GM23338 (cell line): ENCODE data around the gene TTLL3. TPM values are rescaled to one million over a fixed set of nuclear protein-coding genes. Genes with fewer than 3 reads are reported as not detected.

Experiments used
- ATAC-seq: fragments of 200-7000 bp; cut with Tn5 transposase; 3 replicates; pipeline ENCODE4 v1.9.1; 2020
- DNase-seq: peaks from one replicate; pipeline ENCODE4 v3.0.0-alpha.2; 2015; ENCODE audit warnings: low spot score
- H2AFZ ChIP-seq: fragments of 200-600 bp; sonication (generic); 2 replicates; pipeline ENCODE4 v1.8.0; 2016; ENCODE audit warnings: antibody characterized with exemption, mild to moderate bottlenecking, moderate library complexity
- H3F3A ChIP-seq: fragments of 200-600 bp; sonication (generic); replicated peaks from 2 replicates; pipeline ENCODE4 v1.8.0; 2017; ENCODE audit warnings: antibody characterized with exemption, mixed run types, low read depth
- H3K27ac ChIP-seq: fragments of 200-600 bp; sonication (generic); 2 replicates; pipeline ENCODE4 v1.6.1; 2016; ENCODE audit warnings: low read depth
- H3K27me3 ChIP-seq: fragments of 200-600 bp; sonication (generic); 2 replicates; pipeline ENCODE4 v1.8.0; 2016; ENCODE audit warnings: mild to moderate bottlenecking, mixed run types, moderate library complexity; ENCODE audit not compliant: insufficient read depth
- H3K36me3 ChIP-seq: fragments of 200-600 bp; sonication (generic); 2 replicates; pipeline ENCODE4 v1.8.0; 2016; ENCODE audit warnings: mild to moderate bottlenecking; ENCODE audit not compliant: insufficient read depth
- H3K4me1 ChIP-seq: fragments of 200-600 bp; sonication (generic); 2 replicates; pipeline ENCODE4 v1.8.0; 2016; ENCODE audit warnings: mild to moderate bottlenecking, moderate library complexity; ENCODE audit not compliant: insufficient read depth
- H3K4me2 ChIP-seq: fragments of 200-600 bp; sonication (generic); 2 replicates; pipeline ENCODE4 v1.7.1; 2017; ENCODE audit warnings: mixed run types
- H3K4me3 ChIP-seq: fragments of 200-600 bp; sonication (generic); 2 replicates; pipeline ENCODE4 v1.6.1; 2016; ENCODE audit warnings: mixed run types
- H3K79me2 ChIP-seq: fragments of 200-600 bp; sonication (generic); replicated peaks from 2 replicates; pipeline ENCODE4 v1.8.0; 2017; ENCODE audit warnings: mild to moderate bottlenecking; ENCODE audit not compliant: insufficient read depth
- H3K9me2 ChIP-seq: fragments of 200-600 bp; sonication (generic); 2 replicates; pipeline ENCODE4 v1.8.0; 2017; ENCODE audit not compliant: insufficient read depth
- H4K20me1 ChIP-seq: fragments of 200-600 bp; sonication (generic); replicated peaks from 2 replicates; pipeline ENCODE4 v1.8.0; 2017; ENCODE audit warnings: mild to moderate bottlenecking; ENCODE audit not compliant: insufficient read depth
- H3K27ac Mint-ChIP-seq: 2 replicates; pipeline ENCODE4 v1.8.0; 2020; ENCODE audit warnings: inconsistent platforms, mild to moderate bottlenecking, moderate library complexity, mixed read lengths
- H3K27me3 Mint-ChIP-seq: 3 replicates; pipeline ENCODE4 v1.8.0; 2022; ENCODE audit warnings: low read depth, mild to moderate bottlenecking, moderate library complexity, mixed read lengths, inconsistent platforms; ENCODE audit not compliant: insufficient read depth, poor library complexity
- H3K36me3 Mint-ChIP-seq: 3 replicates; pipeline ENCODE4 v1.8.0; 2021; ENCODE audit warnings: low read depth, mild to moderate bottlenecking, inconsistent platforms, moderate library complexity, mixed read lengths
- H3K4me1 Mint-ChIP-seq: 3 replicates; pipeline ENCODE4 v1.8.0; 2020; ENCODE audit warnings: mild to moderate bottlenecking, inconsistent platforms, mixed read lengths
- H3K4me3 Mint-ChIP-seq: 3 replicates; pipeline ENCODE4 v1.8.0; 2021; ENCODE audit warnings: moderate library complexity, mild to moderate bottlenecking, inconsistent platforms, mixed read lengths
- H3K9me3 Mint-ChIP-seq: 3 replicates; pipeline ENCODE4 v1.8.0; 2020; ENCODE audit warnings: moderate library complexity, mild to moderate bottlenecking, inconsistent platforms, mixed read lengths
- ETS1 ChIP-seq: IDR thresholded peaks from 2 replicates; pipeline ENCODE4 v1.6.1; 2016; ENCODE audit warnings: antibody characterized with exemption
- EZH2 ChIP-seq: fragments of 200-600 bp; sonication (generic); IDR thresholded peaks from one replicate; pipeline ENCODE4 v1.8.0; 2017; ENCODE audit warnings: antibody characterized with exemption, mild to moderate bottlenecking, low read depth; ENCODE audit not compliant: unreplicated experiment
- EZH2phosphoT487 ChIP-seq: fragments of 200-600 bp; sonication (generic); IDR thresholded peaks from one replicate; pipeline ENCODE4 v1.8.1; 2018; ENCODE audit warnings: antibody characterized with exemption; ENCODE audit not compliant: unreplicated experiment
- JUNB ChIP-seq: IDR thresholded peaks from one replicate; pipeline ENCODE4 v1.6.1; 2016; ENCODE audit warnings: antibody characterized with exemption; ENCODE audit not compliant: unreplicated experiment
- NANOG ChIP-seq: IDR thresholded peaks from 2 replicates; pipeline ENCODE4 v1.6.1; 2016; ENCODE audit warnings: antibody characterized with exemption, borderline replicate concordance
- POLR2AphosphoS5 ChIP-seq: IDR thresholded peaks from 2 replicates; pipeline ENCODE4 v1.6.1; 2016; ENCODE audit warnings: antibody characterized with exemption, low read depth
- STAT1 ChIP-seq: IDR thresholded peaks from one replicate; pipeline ENCODE4 v1.6.1; 2016; ENCODE audit warnings: antibody characterized with exemption; ENCODE audit not compliant: unreplicated experiment
- ZNF114 ChIP-seq: fragments of 250-450 bp; sonication (Bioruptor Pico); IDR thresholded peaks from 2 replicates; pipeline ENCODE4 v1.5.0; 2020; ENCODE audit warnings: mild to moderate bottlenecking, moderate library complexity
- ZNF331 ChIP-seq: fragments of 250-450 bp; sonication (Bioruptor Pico); IDR thresholded peaks from 2 replicates; pipeline ENCODE4 v1.5.0; 2020; ENCODE audit warnings: low read depth, mild to moderate bottlenecking, moderate library complexity
- polyA plus RNA-seq: library from polyadenylated mRNA; unstranded; fragments of >200 nt; fragmentation: Nextera tagmentation; extraction: Ambion mirVana; gene quantifications from 2 replicates; pipeline ENCODE4 v1.2.1, GENCODE V29; 2016
- total RNA-seq: library from RNA; depleted of rRNA; stranded (reverse); fragments of >200 nt; shearing (Covaris generic); gene quantifications from 2 replicates; pipeline ENCODE4 v1.2.3, GENCODE V29; 2014
- TF ChIP-seq, protein P1 (sequence below): fragments of 250-450 bp; sonication (Bioruptor Pico); IDR thresholded peaks from 2 replicates; pipeline ENCODE4 v1.5.0; 2020; ENCODE audit warnings: mild to moderate bottlenecking, moderate library complexity
- TF ChIP-seq, protein P2 (sequence below), 2 experiments: fragments of 200-600 bp in 1 of 2; sonication (generic) in 1 of 2; conservative IDR thresholded peaks; 2 replicates each; pipeline versions ENCODE4 v1.5.1 to v1.6.1; 2016 to 2017; ENCODE audit warnings: antibody characterized with exemption in 2 of 2, low read depth in 2 of 2, mild to moderate bottlenecking in 2 of 2, moderate library complexity in 1 of 2

The TTLL3 gene
- total and polyA plus RNA-seq, 2 experiments from 2014 or later, result 3.7 to 5.3 TPM

GRCh38 chr3:9767418-9767817, 42.6 kb upstream of the TTLL3 start:
- no peak overlapping the region for H3K4me3 ChIP-seq
- peaks cover 56% of the 10 kb centered on the region for H3K27me3 ChIP-seq
- ATAC-seq (no peak), DNase-seq (no peak)
- no peaks in the 10 kb centered on the region for H4K20me1 ChIP-seq
- H3K4me1 ChIP-seq, result no peaks in the 10 kb centered on the region
- Mint-ChIP-seq H3K36me3 (no peaks in the 10 kb centered on the region), H3K9me3 (no peaks in the 10 kb centered on the region), H3K27ac (no peak overlapping the region), H3K27me3 (peaks cover 46% of the 10 kb centered on the region), H3K4me1 (peaks cover 18% of the 10 kb centered on the region), H3K4me3 (no peak overlapping the region; the same call in 2 of the 3 replicates)
- H3K4me2 ChIP-seq, result no peak overlapping the region
- H2AFZ ChIP-seq, result no peak overlapping the region
- H3K36me3 ChIP-seq, result no peaks in the 10 kb centered on the region
- H3F3A ChIP-seq, result no peaks in the 10 kb centered on the region
- no peak overlapping the region for H3K27ac ChIP-seq
- H3K79me2 ChIP-seq, result no peaks in the 10 kb centered on the region
- no peaks in the 10 kb centered on the region for H3K9me2 ChIP-seq
- TF ChIP-seq EZH2phosphoT487, result no peak
- TF ChIP-seq, protein P1, sequence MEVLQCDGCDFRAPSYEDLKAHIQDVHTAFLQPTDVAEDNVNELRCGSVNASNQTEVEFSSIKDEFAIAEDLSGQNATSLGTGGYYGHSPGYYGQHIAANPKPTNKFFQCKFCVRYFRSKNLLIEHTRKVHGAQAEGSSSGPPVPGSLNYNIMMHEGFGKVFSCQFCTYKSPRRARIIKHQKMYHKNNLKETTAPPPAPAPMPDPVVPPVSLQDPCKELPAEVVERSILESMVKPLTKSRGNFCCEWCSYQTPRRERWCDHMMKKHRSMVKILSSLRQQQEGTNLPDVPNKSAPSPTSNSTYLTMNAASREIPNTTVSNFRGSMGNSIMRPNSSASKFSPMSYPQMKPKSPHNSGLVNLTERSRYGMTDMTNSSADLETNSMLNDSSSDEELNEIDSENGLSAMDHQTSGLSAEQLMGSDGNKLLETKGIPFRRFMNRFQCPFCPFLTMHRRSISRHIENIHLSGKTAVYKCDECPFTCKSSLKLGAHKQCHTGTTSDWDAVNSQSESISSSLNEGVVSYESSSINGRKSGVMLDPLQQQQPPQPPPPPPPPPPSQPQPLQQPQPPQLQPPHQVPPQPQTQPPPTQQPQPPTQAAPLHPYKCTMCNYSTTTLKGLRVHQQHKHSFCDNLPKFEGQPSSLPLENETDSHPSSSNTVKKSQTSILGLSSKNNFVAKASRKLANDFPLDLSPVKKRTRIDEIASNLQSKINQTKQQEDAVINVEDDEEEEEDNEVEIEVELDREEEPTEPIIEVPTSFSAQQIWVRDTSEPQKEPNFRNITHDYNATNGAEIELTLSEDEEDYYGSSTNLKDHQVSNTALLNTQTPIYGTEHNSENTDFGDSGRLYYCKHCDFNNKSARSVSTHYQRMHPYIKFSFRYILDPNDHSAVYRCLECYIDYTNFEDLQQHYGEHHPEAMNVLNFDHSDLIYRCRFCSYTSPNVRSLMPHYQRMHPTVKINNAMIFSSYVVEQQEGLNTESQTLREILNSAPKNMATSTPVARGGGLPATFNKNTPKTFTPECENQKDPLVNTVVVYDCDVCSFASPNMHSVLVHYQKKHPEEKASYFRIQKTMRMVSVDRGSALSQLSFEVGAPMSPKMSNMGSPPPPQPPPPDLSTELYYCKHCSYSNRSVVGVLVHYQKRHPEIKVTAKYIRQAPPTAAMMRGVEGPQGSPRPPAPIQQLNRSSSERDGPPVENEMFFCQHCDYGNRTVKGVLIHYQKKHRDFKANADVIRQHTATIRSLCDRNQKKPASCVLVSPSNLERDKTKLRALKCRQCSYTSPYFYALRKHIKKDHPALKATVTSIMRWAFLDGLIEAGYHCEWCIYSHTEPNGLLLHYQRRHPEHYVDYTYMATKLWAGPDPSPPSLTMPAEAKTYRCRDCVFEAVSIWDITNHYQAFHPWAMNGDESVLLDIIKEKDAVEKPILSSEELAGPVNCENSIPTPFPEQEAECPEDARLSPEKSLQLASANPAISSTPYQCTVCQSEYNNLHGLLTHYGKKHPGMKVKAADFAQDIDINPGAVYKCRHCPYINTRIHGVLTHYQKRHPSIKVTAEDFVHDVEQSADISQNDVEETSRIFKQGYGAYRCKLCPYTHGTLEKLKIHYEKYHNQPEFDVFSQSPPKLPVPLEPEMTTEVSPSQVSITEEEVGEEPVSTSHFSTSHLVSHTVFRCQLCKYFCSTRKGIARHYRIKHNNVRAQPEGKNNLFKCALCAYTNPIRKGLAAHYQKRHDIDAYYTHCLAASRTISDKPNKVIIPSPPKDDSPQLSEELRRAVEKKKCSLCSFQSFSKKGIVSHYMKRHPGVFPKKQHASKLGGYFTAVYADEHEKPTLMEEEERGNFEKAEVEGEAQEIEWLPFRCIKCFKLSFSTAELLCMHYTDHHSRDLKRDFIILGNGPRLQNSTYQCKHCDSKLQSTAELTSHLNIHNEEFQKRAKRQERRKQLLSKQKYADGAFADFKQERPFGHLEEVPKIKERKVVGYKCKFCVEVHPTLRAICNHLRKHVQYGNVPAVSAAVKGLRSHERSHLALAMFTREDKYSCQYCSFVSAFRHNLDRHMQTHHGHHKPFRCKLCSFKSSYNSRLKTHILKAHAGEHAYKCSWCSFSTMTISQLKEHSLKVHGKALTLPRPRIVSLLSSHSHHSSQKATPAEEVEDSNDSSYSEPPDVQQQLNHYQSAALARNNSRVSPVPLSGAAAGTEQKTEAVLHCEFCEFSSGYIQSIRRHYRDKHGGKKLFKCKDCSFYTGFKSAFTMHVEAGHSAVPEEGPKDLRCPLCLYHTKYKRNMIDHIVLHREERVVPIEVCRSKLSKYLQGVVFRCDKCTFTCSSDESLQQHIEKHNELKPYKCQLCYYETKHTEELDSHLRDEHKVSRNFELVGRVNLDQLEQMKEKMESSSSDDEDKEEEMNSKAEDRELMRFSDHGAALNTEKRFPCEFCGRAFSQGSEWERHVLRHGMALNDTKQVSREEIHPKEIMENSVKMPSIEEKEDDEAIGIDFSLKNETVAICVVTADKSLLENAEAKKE (CRISPR knock-in tag), result no peak
- no peak for TF ChIP-seq ZNF114 (CRISPR knock-in tag)

GRCh38 chr3:9768141-9768775, 41.8 kb upstream of the TTLL3 start:
- H3K36me3 Mint-ChIP-seq, result no peaks in the 10 kb centered on the region
- Histone ChIP-seq H3K4me3 (no peak overlapping the region), H3K4me2 (no peak overlapping the region), H3K27me3 (peaks cover 62% of the 10 kb centered on the region), H3K79me2 (no peaks in the 10 kb centered on the region), H3K27ac (no peak overlapping the region), H4K20me1 (no peaks in the 10 kb centered on the region), H3K9me2 (no peaks in the 10 kb centered on the region), H2AFZ (no peak overlapping the region), H3F3A (no peaks in the 10 kb centered on the region), H3K4me1 (no peaks in the 10 kb centered on the region), H3K36me3 (no peaks in the 10 kb centered on the region)
- no peaks in the 10 kb centered on the region for H3K9me3 Mint-ChIP-seq
- H3K27ac Mint-ChIP-seq, result no peak overlapping the region
- ATAC-seq (no peak), DNase-seq (no peak)
- H3K4me1 Mint-ChIP-seq, result peaks cover 18% of the 10 kb centered on the region
- peaks cover 42% of the 10 kb centered on the region for H3K27me3 Mint-ChIP-seq
- H3K4me3 Mint-ChIP-seq, result no peak overlapping the region
- TF ChIP-seq, protein P2, sequence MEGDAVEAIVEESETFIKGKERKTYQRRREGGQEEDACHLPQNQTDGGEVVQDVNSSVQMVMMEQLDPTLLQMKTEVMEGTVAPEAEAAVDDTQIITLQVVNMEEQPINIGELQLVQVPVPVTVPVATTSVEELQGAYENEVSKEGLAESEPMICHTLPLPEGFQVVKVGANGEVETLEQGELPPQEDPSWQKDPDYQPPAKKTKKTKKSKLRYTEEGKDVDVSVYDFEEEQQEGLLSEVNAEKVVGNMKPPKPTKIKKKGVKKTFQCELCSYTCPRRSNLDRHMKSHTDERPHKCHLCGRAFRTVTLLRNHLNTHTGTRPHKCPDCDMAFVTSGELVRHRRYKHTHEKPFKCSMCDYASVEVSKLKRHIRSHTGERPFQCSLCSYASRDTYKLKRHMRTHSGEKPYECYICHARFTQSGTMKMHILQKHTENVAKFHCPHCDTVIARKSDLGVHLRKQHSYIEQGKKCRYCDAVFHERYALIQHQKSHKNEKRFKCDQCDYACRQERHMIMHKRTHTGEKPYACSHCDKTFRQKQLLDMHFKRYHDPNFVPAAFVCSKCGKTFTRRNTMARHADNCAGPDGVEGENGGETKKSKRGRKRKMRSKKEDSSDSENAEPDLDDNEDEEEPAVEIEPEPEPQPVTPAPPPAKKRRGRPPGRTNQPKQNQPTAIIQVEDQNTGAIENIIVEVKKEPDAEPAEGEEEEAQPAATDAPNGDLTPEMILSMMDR (conservative IDR thresholded peaks at IDR 0.05; ENCODE audit: low read depth in 2 of 2), result no peak
- TF ChIP-seq ZNF331 (CRISPR knock-in tag) (no peak), STAT1 (no peak), JUNB (no peak), POLR2AphosphoS5 (no peak), EZH2 (no peak), NANOG (no peak), ETS1 (no peak), ZNF114 (CRISPR knock-in tag) (no peak)
